COLO668 (cell line): ENCODE measurements around the gene PHLDB2.

Experiments
- DNase-seq: peaks from one replicate; lab custom pipeline; 2025; ENCODE audit not compliant: unreplicated experiment; lab: John Stamatoyannopoulos, UW

The PHLDB2 gene

DNA sequence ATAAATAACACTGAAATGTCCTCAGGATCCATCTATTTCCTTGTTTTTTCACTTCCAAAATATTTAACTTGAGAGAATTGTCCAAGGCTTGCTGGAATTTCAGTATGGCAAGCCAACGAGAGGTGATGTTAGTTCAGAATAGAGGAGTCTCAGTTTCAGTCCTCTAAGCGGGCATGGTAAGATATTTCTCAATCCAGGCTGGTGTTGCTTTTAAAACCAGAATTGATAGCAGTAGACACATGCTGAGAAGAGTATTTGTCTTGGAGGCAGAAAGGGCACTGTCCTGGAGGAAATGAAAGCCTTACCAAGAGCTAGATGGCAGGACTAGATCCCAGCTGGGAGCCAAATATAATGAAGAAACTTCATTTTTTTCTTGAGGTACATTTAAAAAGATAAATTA is 23.1 kb downstream of the PHLDB2 start:
- no peak for DNase-seq

DNA sequence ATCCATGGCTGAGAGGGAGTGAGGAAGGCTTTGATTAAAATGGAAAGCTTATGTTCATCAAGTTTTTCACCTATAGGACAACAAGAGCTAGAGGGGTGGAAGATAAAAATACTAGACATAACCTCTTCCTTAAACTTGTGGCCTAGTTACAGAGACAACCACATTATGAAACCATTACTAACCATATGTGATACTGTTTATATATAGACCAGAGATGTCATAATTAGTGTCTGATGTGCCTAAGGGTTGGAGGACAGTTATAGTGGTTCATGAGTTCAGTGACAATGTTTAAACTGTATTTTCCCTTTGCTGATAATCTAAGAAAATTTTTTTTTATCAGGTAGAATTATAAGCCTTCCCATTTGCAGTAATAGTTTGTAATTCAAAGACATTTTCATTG is 23.7 kb downstream of the PHLDB2 start:
- DNase-seq, result no peak

DNA sequence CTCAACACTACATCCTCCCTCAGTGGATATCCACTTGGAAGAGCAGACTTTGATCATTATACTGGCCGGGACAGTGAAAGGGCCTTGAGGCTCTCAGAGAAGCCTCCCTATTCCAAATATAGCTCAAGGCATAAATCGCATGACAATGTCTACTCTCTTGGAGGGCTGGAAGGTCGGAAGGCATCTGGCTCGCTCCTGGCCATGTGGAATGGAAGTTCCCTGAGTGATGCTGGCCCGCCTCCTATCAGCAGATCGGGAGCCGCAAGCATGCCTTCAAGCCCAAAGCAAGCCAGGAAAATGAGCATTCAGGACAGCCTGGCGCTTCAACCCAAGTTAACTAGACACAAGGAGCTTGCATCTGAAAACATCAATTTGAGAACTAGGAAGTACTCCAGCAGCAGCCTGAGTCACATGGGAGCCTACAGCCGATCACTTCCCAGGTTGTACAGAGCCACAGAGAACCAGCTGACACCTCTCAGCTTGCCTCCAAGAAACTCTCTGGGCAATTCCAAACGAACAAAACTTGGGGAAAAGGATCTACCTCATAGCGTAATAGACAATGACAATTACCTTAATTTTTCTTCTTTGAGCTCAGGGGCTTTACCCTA is 25.4 kb downstream of the PHLDB2 start:
- DNase-seq, result no peak

DNA sequence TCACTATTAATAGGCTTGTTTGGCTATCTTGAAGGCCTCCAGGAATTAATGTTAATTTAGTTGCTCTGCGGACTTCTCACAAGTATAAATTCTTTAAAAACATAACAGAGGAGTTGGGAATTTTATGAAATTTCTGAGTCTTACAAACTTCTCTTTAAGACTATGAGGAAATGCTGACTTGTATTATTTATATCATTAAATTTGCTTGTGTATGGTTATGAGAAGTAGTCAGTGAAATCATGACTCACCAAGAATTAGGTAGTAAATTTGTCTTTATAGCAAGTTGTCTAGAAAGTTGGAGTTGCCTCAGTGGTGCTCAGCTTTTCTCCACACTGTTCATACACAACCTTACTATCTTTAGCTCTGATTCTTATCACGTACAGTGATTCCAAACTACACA is 26.5 kb downstream of the PHLDB2 start:
- no peak for DNase-seq

DNA sequence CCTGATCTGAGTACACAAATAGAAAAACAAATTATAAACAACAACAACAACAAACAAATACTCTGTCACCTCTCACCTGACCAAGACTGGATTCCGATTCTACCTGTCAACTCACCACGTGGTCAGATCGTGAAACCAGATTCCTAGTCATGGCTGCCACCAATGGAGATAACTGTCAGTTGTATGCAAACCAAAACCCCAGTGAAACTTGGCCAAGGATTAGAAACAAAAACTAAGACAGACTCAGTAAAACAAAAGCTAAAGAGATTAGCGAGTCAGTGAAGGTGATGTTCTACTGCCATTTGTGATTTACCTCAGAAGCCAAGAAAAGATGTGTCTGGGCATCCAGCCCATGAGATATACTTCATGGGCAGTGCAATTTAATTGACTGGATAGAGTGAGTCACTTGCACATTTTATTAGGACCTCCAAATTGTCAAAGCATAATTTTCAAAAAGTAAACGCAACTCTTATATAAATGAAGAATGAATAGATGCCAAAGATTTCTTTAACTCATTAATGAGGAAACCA is 31.1 kb downstream of the PHLDB2 start:
- no peak for DNase-seq

DNA sequence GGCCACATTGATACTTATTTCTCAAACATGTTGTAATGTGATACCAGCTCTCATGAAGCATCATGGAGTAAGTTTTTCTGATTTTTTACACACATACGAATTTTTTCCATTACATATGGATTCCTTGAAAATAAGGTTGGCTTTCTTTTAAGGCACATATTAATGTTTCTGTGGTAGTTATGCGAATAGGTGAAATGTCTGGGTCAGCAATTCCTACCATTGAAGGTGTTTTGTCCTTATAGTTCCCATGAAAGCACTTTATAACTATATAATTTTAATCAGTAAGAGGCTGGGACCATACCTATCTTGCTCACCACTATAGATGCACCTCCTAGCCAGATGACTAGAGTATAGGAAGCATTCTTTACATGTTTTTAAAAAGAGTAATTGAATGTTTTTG is 33.0 kb downstream of the PHLDB2 start:
- DNase-seq, result no peak

DNA sequence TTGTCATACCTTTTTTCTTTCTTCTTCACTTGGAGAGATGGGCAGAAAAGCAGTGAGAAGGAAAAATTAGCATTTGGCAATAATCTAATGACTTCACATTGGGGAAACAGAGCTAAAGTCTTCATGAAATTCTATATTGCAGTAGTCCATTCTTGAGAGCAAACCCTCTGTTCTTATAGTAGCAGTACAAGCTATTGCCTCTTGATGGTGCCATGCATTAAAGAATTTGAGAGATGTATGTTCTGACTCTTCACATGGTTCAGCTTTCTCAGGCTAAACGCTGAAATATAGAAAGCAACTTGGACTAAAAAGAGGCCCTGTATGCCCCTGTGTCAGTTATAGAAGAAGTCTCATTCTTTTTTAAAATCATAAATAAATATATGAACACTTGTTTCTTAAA is 36.0 kb downstream of the PHLDB2 start:
- no peak for DNase-seq

DNA sequence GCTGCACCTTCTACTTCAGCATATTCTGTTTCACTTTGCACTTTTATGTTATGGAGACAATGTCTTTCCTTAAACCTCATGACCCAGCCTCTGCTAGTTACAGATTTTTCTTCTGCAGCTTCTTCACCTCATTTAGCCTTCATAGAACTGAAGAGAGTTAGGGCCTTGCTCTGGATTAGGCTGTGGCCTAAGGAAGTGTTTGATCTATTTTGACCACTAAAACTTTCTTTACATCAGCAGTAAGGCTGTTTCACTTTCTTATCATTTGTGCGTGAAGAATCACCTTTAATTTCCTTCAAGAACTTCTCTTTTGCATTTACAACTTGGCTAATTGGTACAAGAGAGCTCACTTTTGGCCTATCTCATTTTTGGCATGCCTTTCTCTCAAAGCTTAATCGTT is 40.9 kb downstream of the PHLDB2 start:
- DNase-seq, result no peak

DNA sequence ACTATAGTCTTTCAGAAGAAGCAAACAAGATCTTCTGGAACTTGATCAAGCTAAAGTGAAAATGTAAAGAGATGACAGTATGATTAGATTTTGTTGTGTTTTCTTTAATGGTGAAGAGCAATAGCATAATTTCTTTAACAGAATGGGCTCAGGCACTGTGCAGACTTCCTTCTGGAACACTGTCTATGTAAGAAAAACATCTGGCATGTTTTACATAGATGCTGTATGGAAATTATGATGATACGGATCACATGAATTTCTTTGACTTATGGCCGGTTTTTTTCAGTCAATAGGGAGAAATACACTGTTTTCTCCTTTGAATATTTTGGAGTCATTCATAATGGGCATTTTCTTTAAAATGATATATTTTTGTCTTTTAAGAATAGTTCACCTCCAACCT is 42.6 kb downstream of the PHLDB2 start:
- DNase-seq, result no peak

DNA sequence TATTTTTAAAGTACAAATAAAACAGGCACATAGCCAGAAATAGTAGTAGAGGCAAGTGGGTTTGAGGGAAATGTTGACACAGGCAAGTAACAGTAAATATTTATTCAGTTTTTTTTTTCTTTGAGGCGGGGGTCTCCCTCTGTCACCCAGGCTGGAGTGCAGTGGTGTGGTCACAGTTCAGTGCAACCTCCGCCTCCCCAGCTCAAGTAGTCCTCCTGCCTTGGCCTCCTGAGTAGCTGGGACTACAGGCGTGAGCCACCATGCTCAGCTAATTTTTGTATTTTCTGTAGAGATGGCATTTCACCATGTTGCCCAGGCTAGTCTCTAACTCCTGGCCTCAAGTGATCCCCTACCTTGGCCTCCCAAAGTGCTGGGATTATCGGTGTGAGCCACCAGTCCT is 43.5 kb downstream of the PHLDB2 start:
- no peak for DNase-seq

DNA sequence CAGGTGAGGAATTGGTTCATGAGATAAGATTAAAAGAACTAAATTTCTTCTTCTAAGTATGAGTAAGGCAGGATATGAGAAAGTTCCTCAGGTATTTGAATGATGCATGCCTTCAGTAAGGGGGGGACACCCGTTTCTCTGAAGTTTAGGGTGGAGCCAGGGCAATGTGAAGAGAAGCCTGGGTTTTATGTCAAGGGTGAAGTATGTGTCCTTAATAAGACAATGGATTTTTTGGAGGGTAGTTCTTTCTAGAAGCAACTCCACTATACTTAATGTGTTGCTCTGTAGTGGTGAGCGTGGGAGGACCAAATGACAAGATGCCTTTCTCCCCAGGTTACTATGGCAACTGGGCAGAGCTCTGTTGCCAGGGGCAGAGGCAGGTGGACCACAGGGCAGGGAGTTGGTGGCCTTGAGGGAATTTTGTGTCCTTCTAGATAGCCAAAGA is 44.0 kb downstream of the PHLDB2 start:
- no peak for DNase-seq

DNA sequence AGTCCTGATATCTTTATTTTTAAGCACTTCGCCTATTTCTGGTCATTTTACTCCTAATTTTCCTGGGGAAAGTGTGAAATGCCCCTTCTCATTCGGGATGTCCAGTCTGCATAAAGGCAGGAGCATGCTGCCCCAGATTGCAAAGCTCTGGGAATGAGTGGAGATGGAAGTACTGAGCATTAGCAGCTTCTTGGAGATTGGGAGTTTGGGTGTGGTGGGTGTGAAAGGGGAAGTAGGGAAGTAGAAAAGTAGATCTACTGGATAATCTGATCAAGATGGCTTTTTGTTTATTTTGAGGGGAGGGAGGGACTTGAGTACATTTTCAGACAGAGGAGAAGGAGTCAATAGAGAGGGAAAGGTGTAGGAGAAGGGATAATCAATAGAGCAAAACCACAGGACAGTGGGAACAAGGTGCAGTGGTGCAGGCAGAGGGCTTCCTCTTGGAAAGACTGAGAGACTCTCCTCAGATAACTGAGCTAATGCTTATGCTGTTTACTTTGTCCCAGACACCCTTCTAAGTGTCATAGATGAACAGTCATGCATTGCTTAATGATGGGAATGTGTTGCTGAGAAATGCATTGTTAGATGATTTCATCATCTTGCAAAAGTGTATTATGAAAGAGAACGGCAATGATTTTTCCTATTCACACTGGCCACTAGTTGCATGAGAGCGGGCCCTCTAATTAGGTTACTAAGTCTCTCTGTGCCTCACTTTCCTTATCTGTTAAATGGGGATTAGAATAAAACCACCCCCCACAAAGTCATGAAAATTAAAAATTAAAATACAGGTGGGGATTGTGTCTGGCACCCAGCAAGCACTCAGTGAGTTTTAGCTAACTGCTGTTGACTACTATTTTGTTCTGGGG is 45.5 kb downstream of the PHLDB2 start:
- no peak for DNase-seq

DNA sequence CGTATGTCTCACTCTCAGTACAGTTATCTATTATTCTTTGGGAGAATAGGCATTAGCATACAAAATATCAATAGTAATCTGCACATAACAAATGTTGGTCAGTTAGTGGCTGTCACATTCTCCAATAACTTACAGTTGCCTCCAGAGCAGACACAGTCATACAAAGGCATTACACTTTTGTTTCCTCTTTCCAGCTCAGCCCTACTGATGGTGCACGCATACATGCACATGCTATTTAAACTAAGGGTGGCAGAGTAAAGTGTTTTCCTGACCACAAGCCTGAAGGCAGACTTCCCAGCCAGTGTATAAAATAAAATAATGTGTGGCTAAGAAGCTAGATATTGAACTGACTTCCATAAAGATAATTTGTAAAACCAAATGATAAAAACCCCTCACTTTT is 47.6 kb downstream of the PHLDB2 start:
- DNase-seq, result no peak

DNA sequence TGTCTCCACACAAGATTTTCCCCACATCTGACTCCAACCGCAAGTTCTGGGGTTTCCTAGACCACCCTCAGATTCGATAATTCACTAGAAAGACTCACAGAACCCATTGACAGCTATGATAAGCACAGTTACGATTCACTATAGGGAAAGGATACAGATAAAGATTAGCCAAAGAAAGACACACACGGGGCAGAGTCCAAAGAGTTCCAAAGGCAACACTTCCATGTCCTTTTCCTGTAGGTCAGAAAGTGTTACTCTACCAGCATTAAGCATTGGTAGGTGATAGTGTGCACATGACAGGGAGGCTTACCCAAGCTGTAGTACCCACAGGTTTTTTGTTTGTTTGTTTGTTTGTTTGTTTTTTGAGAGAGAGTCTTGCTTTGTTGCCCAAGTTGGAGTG is 48.1 kb downstream of the PHLDB2 start:
- DNase-seq, result no peak

DNA sequence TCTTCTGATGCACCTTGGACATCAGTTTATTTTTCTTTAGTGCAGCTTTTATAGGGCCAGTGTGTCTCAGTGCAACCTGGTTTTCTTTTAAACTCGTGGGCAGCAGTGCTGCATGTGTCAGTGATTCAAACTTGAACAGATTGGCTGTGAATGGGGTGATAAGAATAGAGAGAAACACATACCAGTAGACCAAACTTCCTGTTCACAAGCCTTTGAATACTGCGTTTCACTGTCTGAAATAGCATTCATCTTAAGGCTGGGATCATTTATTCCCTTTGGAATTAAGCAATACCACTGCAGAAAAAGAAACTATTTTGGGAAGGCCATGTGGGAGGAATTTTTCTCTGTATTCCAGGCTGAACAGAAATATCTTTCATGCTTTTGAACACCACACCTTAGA is 51.7 kb downstream of the PHLDB2 start:
- no peak for DNase-seq

DNA sequence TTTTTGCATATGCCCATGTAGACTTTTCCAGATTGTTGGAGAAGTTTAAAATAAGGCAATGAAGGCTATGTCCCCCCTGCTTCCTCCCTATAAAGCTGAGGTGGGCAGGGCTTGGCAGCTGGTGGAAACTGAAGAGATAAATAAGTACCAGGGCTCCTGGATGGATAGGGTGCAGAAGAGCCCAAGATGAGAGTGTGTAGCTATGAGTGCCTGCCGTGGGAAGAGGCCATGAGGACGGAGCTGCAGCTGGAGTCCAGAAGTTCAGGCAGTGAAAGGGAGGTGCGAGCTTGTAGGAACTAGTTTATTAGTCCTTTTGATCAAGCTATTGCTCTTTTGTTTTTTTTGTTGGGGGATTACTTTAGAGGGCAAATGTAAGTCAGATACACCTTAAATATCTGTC is 52.4 kb downstream of the PHLDB2 start:
- no peak for DNase-seq

DNA sequence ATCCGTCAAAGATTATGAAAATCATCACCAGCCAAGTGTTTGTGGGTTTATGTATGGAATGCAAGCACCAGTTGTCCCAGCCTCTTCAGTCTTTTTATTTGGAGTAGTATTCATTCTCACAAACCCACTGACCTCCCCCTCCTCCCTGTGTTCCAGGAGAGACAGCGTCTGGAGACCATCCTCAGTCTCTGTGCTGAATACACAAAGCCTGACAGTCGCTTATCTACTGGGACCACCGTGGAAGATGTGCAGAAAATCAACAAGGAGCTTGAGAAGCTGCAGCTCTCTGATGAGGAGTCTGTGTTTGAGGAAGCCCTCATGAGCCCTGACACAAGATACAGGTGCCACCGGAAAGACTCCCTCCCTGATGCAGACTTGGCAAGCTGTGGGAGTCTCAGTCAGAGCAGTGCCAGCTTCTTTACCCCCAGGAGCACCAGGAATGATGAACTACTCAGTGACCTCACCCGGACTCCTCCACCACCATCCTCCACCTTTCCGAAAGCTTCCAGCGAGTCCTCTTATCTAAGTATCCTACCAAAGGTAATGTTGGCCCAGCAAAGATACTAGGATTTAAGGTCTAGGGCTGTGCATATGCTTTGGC is 54.2 kb downstream of the PHLDB2 start:
- no peak for DNase-seq

DNA sequence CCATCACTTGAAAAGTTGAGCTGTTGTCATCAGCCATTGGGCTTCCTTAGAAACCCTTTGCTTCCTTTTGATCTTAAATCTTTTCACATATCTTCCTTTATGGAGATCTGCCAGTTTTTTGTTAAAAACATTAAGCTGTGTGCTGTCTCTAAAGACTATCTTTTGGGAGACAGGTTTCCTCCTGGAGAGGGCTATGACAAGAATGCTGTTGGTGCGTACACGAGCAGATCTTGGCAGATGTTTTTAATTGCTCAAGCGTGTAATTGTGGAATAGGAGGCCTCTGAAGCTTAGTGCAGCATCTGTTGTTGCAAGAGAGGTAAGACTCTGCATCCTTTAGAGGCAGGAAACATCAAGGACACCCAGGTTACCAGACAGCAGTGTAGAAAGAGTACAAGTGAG is 56.8 kb downstream of the PHLDB2 start:
- no peak for DNase-seq

DNA sequence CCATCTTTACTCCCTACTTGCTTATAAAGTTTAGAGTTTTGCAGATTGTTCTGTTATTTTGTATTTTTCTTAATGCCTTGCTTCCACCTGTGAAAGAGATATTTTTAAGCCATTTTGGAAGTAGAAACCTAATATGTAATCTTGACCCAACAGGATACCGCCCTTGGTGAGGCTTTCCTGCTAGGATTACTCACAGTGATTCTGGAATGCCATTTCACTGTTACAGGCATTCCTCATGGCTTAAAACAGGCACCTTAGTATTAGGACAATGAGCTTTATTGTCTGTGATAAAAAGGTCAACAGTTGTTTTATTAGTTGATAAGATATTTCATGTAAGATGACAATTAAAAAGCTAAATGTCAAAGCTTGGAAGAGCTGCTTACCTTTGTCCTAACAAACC is 58.2 kb downstream of the PHLDB2 start:
- DNase-seq, result no peak

DNA sequence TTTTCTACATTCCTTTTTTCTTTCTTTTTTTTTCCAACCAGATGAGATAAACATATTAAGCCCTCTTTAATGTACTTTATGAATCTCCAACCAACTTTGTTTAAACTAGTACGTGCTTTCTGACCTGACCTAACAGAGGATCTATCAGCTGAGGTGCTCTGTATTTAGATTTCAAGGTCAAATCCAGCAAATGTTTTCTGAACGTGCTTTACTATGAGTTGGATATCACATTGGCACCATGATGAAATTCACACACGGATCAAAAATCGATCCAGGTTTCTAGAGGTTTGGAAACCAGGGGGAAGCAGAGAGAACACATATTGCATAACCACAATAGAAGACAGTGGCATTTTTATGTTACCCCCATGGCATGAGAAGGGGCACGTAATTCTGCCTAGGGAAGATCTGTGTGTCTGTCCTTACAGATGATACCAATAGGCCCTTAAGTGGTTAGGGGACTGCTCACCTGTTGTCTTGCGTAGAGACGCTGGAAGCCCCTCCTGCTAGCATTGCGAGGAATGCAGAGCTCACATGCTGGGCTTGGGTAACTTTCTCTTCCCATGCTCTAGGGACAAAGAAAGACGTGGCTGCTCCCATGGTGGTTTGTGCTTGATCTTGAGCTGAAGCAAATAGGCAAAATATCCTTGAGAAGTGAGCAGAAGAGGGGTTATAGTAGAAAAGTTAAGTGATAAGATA is 60.5 kb downstream of the PHLDB2 start:
- DNase-seq, result no peak

DNA sequence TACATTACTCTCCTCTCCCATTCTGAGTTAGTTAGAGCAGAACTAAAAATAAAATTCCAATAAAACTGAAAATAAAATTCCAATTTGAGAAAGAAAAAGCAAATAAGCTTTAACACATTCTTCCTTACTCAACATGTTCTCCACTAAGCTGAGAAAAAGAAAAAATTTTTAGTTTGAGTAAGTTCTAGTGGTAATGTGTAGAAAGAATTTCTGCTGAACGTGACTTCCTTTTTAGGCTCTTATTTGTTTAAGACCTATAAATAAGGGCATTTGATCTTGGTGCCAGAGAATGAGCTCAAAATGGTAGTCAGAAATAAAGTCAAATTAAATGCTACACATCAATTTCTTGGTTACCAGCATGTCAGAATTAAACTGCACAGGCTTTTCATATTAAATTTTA is 62.1 kb downstream of the PHLDB2 start:
- DNase-seq, result no peak
